Immature natural killer cell (primary cell): ENCODE data around the gene TTC23. TPM values are rescaled to one million over a fixed set of nuclear protein-coding genes. Genes with fewer than 3 reads are reported as not detected.

Experiments used
- DNase-seq, 3 donors: peaks; one replicate each; pipeline ENCODE4 v3.0.0; 2022; ENCODE audit warnings: mixed read lengths in 1 of 3
- H3K27ac Mint-ChIP-seq, 6 donors: one replicate each; pipeline ENCODE4 v1.8.0; 2020; ENCODE audit warnings: mixed read lengths in 6 of 6, mild to moderate bottlenecking in 5 of 6, inconsistent platforms in 4 of 6, moderate library complexity in 3 of 6
- H3K27me3 Mint-ChIP-seq, 3 donors: one replicate each; pipeline ENCODE4 v1.8.0; 2020 to 2021; ENCODE audit warnings: low read depth in 3 of 3, mild to moderate bottlenecking in 3 of 3, mixed read lengths in 3 of 3, moderate library complexity in 3 of 3, inconsistent platforms in 1 of 3
- H3K36me3 Mint-ChIP-seq, 3 donors: one replicate each; pipeline ENCODE4 v1.8.0; 2020; ENCODE audit warnings: mixed read lengths in 3 of 3, inconsistent platforms in 2 of 3, mild to moderate bottlenecking in 2 of 3
- H3K4me1 Mint-ChIP-seq, 2 donors: one replicate each; pipeline ENCODE4 v1.8.0; 2020; ENCODE audit warnings: inconsistent platforms in 2 of 2, mild to moderate bottlenecking in 2 of 2, mixed read lengths in 2 of 2, moderate library complexity in 1 of 2
- H3K4me3 Mint-ChIP-seq, 5 donors: one replicate each; pipeline ENCODE4 v1.8.0; 2020; ENCODE audit warnings: mild to moderate bottlenecking in 5 of 5, mixed read lengths in 5 of 5, inconsistent platforms in 3 of 5, moderate library complexity in 3 of 5
- H3K9me3 Mint-ChIP-seq, 6 donors: one replicate each; pipeline ENCODE4 v1.8.0; 2020; ENCODE audit warnings: mild to moderate bottlenecking in 6 of 6, mixed read lengths in 6 of 6, inconsistent platforms in 4 of 6, moderate library complexity in 3 of 6
- polyA plus RNA-seq, 3 donors: library from polyadenylated mRNA; unstranded; fragments of 300-500 nt; fragmentation: Illumina TruSeq; gene quantifications; one replicate each; pipeline ENCODE4 v1.2.3, GENCODE V29; 2021

The TTC23 gene
- polyA plus RNA-seq, 3 donors from 2014 or later = 0.21 to 0.25 TPM; not detected in 1

DNA sequence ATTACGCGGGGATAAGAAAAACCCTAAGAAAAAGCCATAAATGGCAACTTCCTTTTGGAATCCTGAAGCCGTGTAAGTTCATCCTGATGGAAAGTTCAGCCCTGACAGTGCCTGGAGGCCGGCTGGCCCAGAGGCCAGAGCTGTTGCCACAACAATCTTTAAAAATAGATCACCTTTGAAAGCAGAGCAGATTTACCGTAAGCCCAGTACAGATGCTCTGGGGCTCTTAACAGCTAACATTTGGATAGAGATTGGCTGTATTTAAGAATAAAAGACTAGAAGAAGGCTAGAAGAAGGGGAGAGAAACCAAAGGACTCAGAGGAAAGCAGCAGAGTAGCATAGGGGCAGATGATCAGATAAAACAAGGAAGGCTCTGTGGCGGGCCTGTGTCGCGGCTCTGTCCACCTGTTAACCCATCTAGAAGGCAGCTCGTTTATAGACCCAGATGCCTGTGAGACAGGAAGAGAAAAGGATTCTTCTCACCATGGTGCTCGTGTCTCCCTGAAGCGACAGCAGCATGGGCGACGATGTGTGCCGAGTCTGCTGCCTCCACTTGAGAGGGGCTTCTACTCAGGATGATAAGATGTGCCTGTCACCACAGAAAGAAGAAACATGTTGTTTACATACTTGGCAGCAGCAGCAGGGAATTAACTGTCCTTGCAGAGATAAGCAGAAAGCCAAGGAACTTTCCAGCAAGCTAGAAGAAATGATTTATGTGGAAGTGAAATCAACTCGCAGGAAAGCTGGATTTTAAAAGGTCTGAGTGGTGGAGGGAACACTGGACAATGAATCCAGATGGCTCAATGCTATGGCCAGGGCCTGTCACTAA is 74.6 kb downstream of the TTC23 start:
- Mint-ChIP-seq H3K4me3 (no peak overlapping the region), H3K36me3 (no peaks in the 10 kb centered on the region), H3K4me1 (no peaks in the 10 kb centered on the region), H3K9me3 (no peaks in the 10 kb centered on the region), H3K27me3 (no peaks in the 10 kb centered on the region), H3K27ac (no peak overlapping the region)
- DNase-seq = no peak

DNA sequence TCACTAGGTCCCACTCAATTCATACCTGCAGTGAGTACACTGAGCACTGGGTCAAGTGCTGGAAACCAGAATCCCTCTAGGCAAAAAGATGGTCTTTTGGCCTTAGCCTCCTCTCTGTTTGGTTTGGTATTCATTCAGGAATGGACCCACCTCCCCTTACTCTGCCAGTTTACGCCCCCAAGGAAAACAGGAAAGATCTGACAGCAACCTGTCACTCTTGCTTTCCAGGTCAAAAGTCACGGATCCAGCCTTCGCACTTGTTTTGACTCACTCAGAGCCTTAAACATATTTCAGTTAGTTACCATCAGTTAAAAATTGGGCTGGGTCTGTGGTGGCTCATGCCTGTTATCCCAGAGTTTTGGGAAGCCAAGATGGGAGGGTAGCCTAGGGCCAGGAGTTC is 76.4 kb downstream of the TTC23 start:
- no peak for DNase-seq
- Mint-ChIP-seq H3K36me3 (no peaks in the 10 kb centered on the region), H3K9me3 (no peaks in the 10 kb centered on the region), H3K27me3 (no peaks in the 10 kb centered on the region), H3K4me3 (no peak overlapping the region), H3K4me1 (no peaks in the 10 kb centered on the region), H3K27ac (no peak overlapping the region)

- DNase-seq = no peak
- Mint-ChIP-seq H3K4me3 (no peak overlapping the region), H3K36me3 (no peaks in the 10 kb centered on the region), H3K27ac (no peak overlapping the region), H3K27me3 (no peaks in the 10 kb centered on the region), H3K4me1 (no peaks in the 10 kb centered on the region), H3K9me3 (no peaks in the 10 kb centered on the region)
Measured at GRCh38 chr15:99172171-99172570, 77.2 kb downstream of the TTC23 start.

GRCh38 chr15:99170476-99171065 is 78.8 kb downstream of the TTC23 start:
- no peak overlapping the region for H3K4me3 Mint-ChIP-seq
- H3K4me1 Mint-ChIP-seq = no peaks in the 10 kb centered on the region
- no peak for DNase-seq
- no peaks in the 10 kb centered on the region for H3K36me3 Mint-ChIP-seq
- no peaks in the 10 kb centered on the region for H3K27me3 Mint-ChIP-seq
- H3K27ac Mint-ChIP-seq = no peak overlapping the region
- no peaks in the 10 kb centered on the region for H3K9me3 Mint-ChIP-seq

DNA sequence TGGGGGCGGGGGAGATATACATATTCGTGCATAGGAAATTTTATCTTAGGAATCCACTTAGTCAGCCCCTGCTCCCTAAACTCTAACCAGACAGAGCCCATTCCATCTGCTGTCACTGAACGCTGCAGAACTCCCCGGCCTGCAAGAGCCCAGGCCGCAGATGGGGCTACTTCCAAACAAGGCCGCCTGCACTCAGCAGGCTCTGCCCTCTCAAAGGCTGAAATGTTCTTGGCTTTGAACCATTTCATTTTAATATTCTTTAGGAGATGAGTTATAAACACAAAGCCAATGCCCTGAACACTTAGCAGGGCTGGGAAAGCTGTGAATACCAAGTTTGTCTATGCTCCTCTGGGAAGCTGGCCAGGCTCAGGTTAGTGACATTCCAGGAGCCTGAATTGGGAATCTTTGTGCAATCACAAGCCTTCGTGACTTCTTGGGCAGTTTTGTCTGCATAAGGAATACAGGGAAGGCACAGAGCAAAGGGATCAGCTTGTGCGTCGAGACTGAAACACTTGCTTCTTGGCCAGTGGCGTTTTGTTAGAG is 79.5 kb downstream of the TTC23 start:
- no peaks in the 10 kb centered on the region for H3K9me3 Mint-ChIP-seq
- H3K27ac Mint-ChIP-seq = no peak overlapping the region
- H3K4me1 Mint-ChIP-seq = no peaks in the 10 kb centered on the region
- H3K36me3 Mint-ChIP-seq = no peaks in the 10 kb centered on the region
- H3K4me3 Mint-ChIP-seq = no peak overlapping the region
- H3K27me3 Mint-ChIP-seq = no peaks in the 10 kb centered on the region
- no peak for DNase-seq

GRCh38 chr15:99168601-99169580 is 80.5 kb downstream of the TTC23 start:
- no peaks in the 10 kb centered on the region for H3K9me3 Mint-ChIP-seq
- no peak for DNase-seq
- no peak overlapping the region for H3K27ac Mint-ChIP-seq
- H3K4me3 Mint-ChIP-seq = peak overlapping the region in 1 of 5 donors; percentile 13
- H3K4me1 Mint-ChIP-seq = no peaks in the 10 kb centered on the region
- no peaks in the 10 kb centered on the region for H3K27me3 Mint-ChIP-seq
- H3K36me3 Mint-ChIP-seq = no peaks in the 10 kb centered on the region

DNA sequence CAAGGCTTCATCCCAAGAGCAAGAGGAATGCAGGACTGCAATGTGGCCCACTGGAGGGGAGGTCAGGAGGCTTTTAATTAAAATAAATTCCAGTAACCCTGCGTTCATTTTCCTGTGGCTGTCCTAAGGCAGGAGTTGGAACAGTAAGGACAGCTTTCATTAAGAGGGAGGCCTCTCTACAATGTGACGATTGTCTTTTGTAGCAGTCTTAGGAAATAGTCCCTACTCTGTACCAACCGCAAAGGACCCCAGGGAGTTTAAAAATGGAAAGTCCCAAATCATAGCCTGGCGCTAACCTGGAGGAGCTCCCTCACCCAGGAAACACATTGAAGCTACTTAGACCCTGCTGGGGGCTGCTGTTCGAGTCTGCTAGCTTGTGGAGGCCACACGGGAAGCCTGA is 81.7 kb downstream of the TTC23 start:
- Mint-ChIP-seq H3K9me3 (no peaks in the 10 kb centered on the region), H3K4me3 (no peak overlapping the region), H3K4me1 (peaks cover 0 to 2% of the 10 kb centered on the region in 2 donors), H3K27ac (no peak overlapping the region), H3K36me3 (no peaks in the 10 kb centered on the region), H3K27me3 (no peaks in the 10 kb centered on the region)
- DNase-seq = no peak

GRCh38 chr15:99167201-99167600 is 82.2 kb downstream of the TTC23 start:
- Mint-ChIP-seq H3K27ac (no peak overlapping the region), H3K4me3 (no peak overlapping the region), H3K36me3 (no peaks in the 10 kb centered on the region), H3K4me1 (peaks cover 0 to 2% of the 10 kb centered on the region in 2 donors), H3K9me3 (no peaks in the 10 kb centered on the region), H3K27me3 (no peaks in the 10 kb centered on the region)
- no peak for DNase-seq

- Mint-ChIP-seq H3K4me3 (no peak overlapping the region), H3K9me3 (no peaks in the 10 kb centered on the region)
Measured at GRCh38 chr15:99165956-99166689, 83.3 kb downstream of the TTC23 start.

GRCh38 chr15:99165020-99165790 is 84.2 kb downstream of the TTC23 start:
- H3K4me3 Mint-ChIP-seq = no peak overlapping the region

More at GRCh38 chr15:99165956-99166689, 83.3 kb downstream of the TTC23 start:
- no peak for DNase-seq
- Mint-ChIP-seq H3K36me3 (no peaks in the 10 kb centered on the region), H3K4me1 (peaks cover 0 to 2% of the 10 kb centered on the region in 2 donors), H3K27me3 (no peaks in the 10 kb centered on the region), H3K27ac (no peak overlapping the region)

DNA sequence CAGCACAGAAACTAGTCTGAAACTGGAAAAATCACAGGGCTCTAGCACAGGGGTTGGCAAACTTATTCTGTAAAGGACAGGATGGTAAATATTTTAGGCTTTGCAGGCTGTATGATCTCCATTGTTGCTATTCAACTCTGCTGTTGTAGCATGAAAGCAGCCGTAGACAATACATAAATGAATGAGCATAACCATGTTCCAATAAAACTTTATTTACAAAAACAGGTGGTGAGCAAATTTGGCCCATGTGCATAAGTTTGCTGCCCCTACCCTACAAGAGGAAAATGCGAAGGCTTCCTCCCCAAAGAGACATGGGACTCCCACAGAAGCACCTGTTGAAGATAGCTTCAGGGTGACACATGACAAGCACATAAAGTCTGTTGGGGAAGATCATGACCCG is 85.3 kb downstream of the TTC23 start:
- DNase-seq = no peak
- Mint-ChIP-seq H3K4me3 (no peak overlapping the region), H3K4me1 (peaks cover 0 to 2% of the 10 kb centered on the region in 2 donors), H3K36me3 (no peaks in the 10 kb centered on the region), H3K27me3 (no peaks in the 10 kb centered on the region), H3K27ac (no peak overlapping the region), H3K9me3 (no peaks in the 10 kb centered on the region)

More at GRCh38 chr15:99165020-99165790, 84.2 kb downstream of the TTC23 start:
- H3K4me1 Mint-ChIP-seq = peaks cover 0 to 2% of the 10 kb centered on the region in 2 donors
- no peaks in the 10 kb centered on the region for H3K36me3 Mint-ChIP-seq
- no peaks in the 10 kb centered on the region for H3K27me3 Mint-ChIP-seq
- no peak for DNase-seq
- H3K27ac Mint-ChIP-seq = no peak overlapping the region
- H3K9me3 Mint-ChIP-seq = no peaks in the 10 kb centered on the region

DNA sequence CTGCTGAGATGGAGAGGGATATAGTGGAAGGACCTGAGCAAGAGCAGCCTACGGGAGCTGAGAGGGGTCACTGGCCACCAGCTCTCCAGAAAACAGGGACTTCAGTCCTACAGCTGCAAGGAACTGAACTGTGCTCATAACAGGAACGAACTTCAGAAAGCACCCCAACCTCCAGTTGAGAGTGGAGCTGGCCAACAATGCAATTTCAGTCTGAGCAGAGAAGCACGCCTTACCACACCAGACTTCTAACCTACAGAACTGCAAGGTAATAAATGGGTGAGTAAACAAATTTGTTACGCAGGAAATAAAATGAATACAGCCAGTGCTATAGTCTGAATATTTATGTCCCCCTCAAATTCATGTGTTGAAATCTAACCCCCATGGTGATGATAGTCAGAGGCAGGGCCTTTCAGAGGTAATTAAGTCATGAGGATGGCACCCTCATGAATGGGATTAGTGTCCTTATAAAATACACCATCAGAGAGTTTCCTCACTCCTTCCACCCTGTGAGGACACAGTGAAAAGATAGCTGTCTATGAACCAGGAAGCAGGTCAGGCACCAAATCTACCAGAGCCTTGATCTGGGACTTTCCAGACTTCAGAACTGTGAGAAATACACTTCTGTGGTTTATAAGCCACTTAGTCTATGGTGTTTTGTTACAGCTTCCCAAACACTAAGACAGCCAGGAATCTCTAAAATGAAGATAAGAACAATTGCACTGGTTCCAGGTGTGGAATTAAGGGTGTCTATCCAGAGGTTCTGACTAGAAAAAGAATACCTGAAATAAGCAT is 85.9 kb downstream of the TTC23 start:
- Mint-ChIP-seq H3K4me3 (no peak overlapping the region), H3K36me3 (no peaks in the 10 kb centered on the region), H3K27ac (no peak overlapping the region), H3K27me3 (peaks cover 0 to under 1% (median 0%) of the 10 kb centered on the region in 3 donors), H3K9me3 (no peaks in the 10 kb centered on the region), H3K4me1 (peaks cover 0 to 2% of the 10 kb centered on the region in 2 donors)
- no peak for DNase-seq
